Activated T-cell treated with anti-CD3 and anti-CD28 coated beads for 24 hours (primary cell): Measurements from ENCODE around the gene ARSG.

ENCODE experiments used
- DNase-seq: peaks from one replicate; pipeline ENCODE4 v3.0.0-alpha.2; 2020; ENCODE audit warnings: low read depth

Gene ARSG

DNA sequence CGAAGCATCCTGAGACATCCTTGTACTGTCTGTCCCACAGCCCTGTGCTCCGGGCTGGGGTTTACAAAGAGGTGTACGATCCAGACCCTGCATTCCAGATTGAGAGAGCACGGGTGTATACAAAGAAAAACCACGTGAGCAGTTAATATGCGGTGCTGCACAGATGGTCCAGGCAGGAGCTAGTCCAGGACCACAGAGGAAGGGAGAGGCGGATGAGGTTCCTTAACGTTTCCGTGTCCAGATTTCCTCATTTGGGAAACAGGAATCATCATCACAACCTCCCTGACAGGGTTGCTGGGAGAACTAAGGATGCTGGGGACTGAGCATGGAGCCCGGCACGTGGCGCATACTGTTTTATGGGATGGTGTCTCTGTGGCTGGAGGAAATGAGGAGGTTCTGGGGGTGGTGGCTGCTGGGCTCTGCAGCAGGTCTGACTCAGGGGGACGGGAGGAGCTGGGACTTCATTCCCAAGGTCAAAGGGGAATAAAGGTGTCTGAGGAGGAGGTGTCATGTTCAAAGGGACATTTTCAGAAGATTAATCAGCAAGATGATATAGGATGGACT lies 139.8 kb downstream of the ARSG start:
- DNase-seq: no peak

DNA sequence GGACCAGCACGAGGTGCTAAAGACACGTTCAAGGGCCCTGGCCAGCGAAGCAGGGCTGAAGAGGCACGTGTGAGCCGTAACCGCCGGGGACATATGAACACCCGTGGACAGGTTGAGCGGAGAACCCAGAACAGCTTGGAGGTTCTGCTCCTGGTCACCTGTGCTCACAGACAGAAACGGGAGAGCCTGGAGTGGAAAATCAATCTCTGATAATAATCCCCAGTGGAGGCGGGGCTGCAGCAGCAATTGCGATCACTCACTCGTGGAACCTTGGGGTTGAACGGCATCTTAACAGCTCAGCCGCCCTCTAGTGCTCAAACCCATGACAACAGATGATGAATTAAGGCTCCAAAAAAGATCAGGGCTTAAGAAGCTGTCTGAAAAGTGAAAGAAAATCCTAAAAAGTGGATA lies 140.4 kb downstream of the ARSG start:
- peak; percentile 25 for DNase-seq

DNA sequence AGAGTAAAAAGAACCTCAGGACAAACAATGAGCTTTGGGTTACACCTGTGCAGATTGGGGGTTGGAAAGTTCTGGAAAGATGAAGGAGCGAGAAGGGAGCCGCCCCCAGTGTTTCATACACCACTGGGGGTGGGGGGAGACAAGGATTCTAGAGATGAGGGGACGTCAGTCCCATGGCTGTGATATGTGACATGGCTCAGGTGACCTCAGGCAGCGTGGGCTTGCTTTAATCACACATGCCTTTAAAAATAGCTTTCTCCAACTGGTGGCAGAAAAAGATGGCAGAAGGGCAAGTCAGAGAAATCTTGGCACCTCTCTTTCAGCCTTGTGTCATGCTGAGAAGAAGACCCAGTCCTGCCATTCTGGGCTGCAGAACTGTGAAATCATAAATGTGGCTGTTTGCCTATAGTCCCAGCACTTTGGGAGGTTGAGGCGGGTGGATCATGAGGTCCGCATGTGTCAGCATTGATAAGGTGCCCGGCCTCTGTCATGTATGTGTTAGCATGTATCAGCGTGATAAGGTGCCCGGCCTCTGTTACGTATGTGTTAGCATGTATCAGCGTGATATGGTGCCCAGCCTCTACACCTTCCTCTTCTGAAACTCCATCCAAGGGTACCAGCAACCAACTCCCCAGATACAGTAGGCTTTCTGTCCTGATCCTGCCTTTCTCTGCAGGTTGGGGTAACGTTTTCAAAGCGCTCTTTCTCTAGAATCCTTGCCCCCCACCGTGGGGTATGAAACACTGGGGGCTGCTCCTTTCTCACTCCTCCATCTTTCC lies 141.0 kb downstream of the ARSG start:
- no peak for DNase-seq

DNA sequence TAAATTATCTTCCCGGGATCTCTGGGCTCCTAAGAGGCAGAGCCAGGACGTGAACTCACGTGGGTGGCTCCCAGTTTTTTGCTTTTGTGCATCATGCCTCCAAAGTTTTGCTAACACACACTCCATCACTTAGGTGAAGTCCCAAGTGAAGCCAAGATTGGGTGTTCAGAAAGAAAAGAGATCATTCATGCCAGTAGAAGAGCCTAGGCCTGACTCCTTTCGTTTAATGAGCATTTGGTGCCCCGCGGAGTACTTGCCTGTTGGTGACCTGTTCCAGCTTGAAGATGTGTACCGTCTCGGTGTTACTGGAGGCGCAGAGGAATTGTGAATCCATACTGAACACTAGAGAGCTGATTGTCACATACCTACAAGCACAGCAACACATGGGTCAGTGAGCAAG lies 141.9 kb downstream of the ARSG start:
- no peak for DNase-seq

DNA sequence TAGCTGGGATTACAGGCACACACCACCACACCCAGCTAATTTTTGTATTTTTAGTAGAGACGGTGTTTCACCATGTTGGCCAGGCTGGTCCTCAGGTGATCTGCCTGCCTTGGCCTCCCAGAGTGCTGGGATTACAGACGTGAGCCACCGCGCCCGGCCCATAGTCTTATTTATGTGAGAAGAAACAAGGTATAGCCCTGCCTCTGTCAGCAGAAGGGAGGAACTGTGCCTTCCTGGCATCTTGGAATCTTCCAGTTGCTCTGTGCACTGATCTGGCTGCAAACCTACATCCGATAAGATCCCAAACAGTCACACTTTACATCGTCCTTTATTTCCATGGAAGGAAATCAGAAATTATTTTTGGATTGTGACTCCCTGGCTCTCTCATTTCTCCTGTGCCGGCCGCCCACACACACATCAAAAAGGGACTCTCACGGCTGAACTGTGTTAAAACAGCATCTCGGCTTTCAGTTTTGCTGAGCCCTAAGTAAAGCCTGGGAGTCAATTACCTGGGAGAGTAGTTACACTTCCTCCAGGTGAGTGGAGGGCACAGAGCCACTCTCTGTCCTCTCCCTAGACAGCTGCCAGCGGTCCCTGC lies 142.7 kb downstream of the ARSG start:
- no peak for DNase-seq

DNA sequence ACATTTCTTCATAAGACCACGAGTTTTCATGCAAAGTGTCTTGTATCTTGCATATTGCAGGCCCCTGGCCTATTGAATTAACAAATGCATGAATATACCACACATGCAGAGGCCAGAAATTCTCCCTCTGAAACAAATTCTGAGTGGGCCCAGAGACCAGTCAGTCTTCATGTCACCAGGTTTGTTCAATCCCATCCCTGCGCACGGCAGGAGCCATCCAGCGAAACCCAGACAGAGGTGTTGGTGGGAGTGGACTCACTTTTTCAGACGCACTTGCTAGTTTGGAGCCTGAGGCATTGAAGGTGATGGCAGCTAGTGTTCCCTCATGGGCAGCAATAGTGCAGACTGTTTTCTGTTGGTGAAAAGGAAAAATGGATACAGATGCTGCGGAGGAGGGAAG lies 144.1 kb downstream of the ARSG start:
- no peak for DNase-seq

DNA sequence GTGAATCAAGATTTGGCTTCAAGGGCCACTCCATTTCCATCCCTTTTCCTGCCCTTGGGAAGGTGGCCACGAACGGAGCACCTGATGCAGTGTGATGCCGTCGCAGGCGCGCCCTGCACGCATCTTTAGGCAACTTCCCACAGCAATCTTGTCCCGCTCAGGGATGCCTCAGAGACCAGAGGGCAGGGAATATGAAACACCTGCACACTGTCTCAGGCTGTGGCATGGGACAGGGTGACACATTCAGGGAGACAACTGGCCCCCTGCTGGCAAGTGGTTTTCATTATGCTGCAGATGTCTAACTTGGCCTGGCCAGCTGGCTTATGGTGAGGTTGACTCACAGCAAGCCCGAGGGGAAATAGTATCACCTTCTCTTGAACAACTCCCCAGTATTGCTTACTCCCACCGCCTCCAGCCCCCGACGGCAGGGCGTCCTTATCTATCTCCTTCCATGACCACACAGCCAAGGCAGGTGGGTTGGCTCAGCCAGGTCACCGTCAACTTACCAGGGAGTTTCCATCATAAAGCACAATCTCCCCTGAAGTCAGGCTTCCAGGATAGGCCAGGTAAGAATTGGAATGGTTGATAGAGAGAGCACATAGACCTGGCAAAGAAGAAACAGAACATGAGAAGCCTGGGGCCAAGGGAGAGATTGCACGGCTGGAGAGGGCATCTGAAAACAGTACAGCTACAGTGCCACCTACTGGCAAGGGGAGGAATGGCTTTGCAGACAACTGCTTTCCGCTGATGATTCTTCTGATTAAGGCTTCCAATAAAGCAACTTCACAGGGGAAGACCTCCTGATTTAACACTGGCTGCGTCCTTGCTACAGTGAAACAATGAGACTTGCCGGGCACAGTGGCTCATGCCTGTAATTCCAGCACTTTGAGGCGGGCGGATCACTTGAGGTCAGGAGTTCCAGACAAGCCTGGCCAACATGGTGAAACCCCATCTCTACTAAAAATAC lies 144.9 kb downstream of the ARSG start:
- DNase-seq: peak; percentile 79

DNA sequence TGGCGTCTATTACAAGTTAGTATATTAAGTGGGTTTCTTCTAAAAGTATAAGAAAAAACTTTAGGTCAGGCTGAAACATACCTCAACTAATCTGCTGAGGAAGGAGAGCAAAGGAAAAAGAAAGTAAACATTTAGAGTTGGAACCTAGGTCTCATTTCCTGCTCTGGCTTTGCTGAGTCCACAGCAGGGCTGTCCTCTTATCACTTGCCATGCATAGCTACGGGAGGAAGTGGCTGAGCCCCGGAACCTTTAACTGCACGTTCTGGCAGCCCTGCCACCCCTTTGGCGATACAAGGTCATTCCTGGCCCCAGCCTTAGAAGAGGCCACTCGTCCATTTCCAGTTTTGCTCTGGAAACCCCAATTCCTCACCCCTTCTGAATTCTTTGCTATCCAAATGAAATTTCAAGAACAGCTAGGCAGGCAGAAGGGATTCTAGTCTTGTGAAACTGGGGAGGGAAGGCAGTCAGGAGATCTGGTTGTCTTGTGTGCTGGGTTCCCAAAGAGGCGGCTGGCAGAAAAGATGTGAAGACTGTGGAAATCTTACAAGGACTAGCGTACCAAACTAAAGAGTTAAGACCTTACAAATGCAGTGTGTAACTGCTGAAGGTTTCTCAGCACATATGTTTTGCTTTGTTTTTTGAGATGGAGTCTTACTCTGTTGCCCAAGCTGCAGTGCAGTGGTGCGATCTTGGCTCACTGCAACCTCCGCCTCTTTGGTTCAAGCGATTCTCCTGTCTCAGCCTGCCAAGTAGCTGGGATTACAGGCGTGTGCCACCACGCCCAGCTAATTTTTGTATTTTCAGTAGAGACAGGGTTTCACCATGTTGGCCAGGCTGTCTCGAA lies 146.9 kb downstream of the ARSG start:
- DNase-seq: no peak

DNA sequence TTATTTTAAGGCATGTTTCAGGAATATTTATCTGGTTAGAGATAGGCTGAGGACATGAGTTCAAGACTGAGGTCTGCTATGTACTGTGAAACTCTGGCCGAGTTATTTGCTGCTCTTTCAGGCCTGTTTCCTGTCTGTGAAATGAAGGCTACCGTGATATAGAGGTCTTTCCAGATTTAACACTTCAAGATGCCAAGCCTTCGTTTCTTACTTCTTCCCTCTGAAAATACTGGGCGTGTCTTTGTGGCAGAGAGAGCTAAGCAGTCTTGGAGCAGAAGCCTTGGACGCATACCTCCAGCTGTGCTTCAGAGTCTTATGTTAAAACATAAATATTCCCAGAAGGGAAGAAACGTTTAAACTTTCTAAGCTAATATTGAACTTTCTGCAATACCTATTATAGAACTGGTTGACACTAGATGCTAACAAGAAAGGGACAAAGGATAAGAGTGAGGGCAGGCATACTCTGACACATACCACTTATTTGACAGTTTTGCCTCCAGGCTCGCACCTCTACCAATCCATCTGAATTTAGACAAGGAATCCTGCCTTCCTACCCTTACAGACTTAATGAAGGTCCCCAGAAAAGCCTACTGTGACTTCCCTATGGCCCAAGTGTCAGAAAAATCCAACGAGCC lies 148.5 kb downstream of the ARSG start:
- DNase-seq: no peak

DNA sequence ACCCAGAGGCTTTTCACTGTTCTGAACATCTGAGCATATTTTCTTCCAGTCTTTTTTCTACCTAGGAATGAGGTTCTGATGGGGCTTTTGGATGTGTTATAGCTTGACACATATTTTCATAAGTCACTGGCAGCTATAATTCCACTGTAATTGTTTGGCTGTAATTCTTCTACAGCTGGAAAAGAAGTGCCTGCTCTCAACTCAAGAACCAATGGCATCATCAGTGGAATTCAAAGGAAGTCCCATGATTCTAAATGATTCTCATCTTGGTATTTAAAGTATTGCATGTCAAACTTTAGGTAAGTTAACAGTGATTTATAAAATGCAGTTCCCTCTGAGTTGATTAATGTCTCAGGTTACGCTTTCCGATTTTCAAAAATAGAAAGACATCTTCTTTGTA lies 149.2 kb downstream of the ARSG start:
- DNase-seq: no peak

DNA sequence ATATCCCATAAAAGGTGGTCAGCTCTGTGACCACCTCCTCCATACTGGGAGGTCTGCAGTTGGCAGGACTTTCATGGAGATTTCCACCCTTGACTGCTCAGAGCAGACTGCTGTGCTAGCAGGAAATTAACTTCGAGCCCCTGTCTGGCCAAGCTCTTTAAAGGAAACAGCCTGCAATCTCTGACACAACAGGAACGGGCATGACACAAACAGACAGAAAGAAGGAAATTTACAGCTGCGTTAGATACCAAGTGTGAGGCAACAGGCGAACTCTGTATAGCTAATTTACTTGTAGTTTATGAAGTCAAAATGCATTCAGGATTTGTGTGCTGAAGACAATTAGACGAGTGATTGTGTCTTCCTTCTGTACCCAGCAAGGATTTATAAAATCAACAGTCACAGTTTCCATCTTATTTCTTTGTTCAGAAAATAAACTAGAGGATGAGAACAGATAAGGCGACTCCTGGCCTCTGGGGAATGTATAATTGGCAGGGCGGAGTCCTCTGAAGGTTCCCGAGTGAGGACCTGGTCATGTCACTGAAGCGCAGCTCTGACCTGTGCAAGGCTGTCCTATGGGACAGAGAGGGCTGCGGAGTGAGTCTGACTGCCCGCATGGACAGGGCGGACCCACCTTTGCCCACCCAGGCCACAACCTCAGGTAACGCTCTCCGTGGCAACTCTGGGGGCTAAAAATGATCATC lies 149.9 kb downstream of the ARSG start:
- DNase-seq: no peak

DNA sequence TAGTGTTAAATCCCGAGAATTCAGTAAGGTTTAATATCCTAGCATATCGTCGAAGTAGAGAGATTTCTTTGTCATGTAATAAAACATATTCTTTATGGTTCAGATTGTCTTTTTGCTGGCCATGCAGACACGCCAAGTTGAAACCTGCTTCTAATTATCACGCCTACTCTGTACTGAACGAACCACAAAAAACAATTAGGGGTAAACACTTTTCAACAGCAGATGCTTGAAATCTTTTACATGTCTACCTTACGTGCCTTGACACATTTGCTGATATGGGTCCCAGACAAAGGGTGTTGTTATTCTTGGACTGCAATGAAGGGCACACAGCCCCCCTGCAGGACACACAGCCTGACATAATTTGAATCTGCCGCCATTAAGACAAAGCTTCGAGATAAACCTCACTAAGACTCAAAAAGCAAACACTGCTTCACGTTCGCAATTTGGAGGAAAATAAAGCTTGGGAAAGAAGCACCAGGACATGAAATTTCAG lies 152.7 kb downstream of the ARSG start:
- no peak for DNase-seq

DNA sequence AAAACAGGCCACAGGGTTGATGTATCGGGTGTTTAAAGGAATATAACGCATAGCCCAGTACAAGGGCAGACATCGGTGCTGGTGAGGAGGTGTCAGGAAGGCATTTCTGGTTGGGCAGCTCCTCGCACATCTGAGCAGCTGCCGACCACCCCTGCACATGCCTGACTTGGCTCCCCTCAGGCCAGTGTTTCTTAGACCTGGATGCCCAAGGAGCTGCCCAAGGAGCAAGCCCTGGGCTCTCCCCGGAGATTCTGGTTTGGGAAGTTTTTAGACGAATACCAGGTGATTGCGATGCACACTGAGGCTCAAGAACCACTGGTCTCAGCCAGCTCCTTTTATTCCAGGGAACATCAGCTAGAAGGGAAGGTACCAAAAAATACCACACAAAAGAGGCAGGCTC lies 154.4 kb downstream of the ARSG start:
- DNase-seq: no peak

DNA sequence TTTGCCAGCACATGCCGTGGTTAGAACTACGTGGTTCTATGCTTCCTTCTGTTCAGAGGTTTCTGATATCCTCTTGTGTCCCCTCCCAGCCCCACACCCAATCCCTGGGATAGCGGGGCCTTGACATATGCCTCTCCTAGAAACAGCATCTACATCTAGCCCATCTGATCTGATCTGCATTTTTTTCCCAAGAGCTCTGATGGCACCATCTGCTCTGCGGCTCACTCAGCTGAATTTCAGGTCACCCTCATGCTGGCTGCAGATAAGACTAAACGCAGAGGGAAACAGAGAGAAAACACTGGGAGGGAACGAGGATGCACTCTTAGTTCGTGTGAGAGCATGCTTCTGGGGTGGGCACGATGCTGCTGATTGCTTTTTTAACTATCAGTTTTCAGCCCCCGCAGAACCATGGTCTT lies 155.3 kb downstream of the ARSG start:
- DNase-seq: no peak

DNA sequence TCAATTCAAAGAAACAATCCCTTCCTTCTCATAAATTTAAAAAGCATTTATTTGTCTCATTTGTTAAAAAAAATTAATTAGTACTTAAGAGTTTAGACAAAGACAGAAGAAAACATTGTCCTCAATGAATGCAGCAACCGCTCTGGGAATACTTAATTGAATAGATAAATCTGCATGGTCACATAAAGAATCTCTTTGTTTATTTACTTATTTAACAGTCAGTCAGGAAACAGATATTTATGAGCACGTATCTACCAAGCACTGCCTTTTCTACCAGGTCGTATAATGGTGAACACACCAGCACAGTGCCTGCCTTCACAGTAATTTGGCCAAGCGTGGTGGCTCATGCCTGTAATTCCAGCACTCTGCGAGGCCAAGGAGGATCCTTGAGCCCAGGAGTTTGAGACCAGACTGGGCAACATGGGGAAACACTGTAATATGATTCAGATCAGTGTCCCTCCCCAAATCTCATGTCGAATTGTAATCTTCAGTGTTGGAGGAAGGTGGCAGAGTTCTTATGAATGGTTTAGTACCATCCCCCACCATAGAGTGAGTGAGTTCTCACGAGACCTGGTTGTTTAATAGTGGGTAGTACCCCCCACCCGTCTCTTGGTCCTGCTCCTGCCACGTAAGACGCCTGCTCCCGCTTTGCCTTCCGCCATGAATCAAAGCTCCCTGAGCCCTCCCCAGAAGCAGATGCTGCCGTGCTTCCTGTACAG lies 157.9 kb downstream of the ARSG start:
- no peak for DNase-seq

DNA sequence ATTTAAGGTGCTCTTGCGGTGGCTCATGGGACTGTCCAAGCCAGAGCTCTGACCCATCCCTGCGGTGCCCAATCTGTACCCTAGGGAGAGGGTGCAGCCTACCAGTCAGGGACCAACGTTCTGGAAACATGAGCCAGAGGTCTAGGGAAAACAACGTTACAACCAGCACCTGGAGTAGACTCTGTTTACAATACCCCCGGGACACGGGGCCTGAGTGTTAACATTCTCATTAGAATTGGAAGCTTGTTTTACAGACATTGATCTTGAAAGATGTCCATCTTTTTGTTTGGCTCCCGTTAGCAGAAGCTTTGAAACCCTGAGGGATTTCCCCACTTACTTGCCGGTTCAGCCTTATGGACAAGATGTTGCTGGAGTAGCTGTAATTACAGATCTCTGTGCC lies 159.1 kb downstream of the ARSG start:
- no peak for DNase-seq

DNA sequence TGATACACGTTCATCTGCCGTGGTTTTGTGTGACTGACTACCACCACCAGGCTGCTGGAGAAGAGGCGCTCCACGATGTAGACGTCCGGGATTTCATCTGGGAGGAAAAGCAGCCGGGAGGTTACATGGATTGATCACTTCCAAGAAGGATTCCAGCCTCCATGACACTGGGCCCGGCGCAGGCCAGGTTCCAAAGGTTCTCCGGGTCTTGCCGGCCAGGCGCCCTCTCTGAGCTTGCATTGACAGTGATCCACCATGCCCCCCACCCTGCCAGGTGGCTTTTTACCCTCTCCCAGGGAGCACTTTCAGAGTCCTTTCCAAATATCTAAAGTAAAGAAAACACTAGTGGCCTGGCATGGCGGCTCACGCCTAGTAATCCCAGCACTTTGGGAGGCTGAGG lies 159.5 kb downstream of the ARSG start:
- no peak for DNase-seq

DNA sequence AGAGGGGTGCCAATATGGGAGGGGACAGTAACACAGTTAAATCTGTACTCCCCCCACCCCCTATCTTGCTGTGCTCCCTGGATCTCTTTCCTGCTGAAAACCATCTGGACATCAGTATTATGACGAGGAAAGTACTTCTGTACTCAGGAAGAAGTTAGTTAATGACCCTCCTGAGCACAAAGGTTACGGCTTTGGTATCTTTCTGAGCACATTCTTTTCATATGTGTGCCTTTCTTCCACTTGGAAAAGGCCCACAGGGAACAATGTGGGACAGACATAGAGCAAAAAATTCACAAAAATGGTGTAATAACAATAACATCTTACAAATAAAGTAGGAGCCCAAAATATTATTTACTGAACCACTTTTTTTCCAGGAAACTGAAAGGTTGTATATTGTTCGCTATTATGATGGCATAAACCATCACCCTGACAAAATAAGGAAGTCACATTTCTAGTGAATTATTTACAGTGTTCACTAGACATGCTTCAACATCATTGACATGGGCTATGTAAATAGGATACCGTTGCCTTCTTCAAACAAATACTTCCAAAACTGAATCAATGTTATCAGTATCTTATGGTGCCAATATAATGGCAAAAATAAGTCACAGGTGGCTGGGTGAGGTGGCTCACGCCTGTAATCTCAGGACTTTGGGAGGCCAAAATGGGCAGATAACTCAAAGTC lies 160.5 kb downstream of the ARSG start:
- DNase-seq: no peak

DNA sequence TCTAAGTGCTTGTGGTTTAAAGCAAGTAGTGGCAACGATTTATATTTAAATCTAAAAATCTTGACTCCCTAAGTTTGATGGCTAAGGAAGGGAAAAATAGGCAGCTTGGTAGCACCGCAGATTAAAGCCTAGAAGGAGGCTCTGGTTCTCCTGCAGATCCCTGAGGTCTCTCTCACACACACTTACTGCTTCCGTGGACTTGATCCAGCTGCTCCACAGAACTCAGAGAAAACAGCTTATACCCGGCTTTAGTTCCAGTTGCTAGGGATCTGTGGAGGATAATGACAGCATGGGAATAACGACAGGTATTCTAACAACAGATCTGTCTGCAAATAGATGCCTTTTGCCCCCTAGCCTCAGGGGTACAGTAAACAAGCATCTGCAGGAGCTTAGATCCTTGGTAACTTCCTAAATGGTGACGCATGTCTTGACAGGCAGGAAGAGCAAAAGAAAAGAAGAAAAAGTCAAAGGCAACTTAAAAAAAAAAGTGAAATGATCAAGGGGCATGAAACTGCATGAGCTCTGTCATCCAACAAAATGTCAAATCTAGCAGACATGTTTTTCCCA lies 161.5 kb downstream of the ARSG start:
- DNase-seq: no peak
